GM13976 (cell line): ENCODE results near the gene BCAP31.
"Not testable (repeated sequence)": the region's sequence is repeated elsewhere in the genome, so short reads cannot be mapped to it uniquely, and the experiment has no call there.

ENCODE experiments used
- DNase-seq: peaks from one replicate; pipeline ENCODE4 v3.0.0; 2012; ENCODE audit warnings: low spot score
- in situ Hi-C: fragments of 300-500 bp; cut with MboI; formaldehyde crosslinking; loops from one replicate; pipeline ENCODE4 v1.12.0; 2022; ENCODE audit warnings: low sequenced_read_pairs, mixed read lengths, inconsistent platforms; ENCODE audit not compliant: unreplicated experiment
- TF ChIP-seq, protein P1 (sequence below): IDR thresholded peaks from 2 replicates; pipeline ENCODE4 v1.5.1; 2012; ENCODE audit warnings: borderline replicate concordance, mild to moderate bottlenecking; ENCODE audit not compliant: insufficient read depth; ENCODE audit errors: extremely low read depth, missing control alignments, control extremely low read depth

Gene BCAP31

GRCh38 chrX:153697924-153698865, 26.0 kb downstream of the BCAP31 start:
- TF ChIP-seq, protein P1, sequence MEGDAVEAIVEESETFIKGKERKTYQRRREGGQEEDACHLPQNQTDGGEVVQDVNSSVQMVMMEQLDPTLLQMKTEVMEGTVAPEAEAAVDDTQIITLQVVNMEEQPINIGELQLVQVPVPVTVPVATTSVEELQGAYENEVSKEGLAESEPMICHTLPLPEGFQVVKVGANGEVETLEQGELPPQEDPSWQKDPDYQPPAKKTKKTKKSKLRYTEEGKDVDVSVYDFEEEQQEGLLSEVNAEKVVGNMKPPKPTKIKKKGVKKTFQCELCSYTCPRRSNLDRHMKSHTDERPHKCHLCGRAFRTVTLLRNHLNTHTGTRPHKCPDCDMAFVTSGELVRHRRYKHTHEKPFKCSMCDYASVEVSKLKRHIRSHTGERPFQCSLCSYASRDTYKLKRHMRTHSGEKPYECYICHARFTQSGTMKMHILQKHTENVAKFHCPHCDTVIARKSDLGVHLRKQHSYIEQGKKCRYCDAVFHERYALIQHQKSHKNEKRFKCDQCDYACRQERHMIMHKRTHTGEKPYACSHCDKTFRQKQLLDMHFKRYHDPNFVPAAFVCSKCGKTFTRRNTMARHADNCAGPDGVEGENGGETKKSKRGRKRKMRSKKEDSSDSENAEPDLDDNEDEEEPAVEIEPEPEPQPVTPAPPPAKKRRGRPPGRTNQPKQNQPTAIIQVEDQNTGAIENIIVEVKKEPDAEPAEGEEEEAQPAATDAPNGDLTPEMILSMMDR: no peak
- no peak for DNase-seq
- in situ Hi-C loops: no loop called here

- in situ Hi-C loops, DNase-seq: not testable (repeated sequence)
Observed at GRCh38 chrX:153696986-153697722, 27.0 kb downstream of the BCAP31 start.

DNA sequence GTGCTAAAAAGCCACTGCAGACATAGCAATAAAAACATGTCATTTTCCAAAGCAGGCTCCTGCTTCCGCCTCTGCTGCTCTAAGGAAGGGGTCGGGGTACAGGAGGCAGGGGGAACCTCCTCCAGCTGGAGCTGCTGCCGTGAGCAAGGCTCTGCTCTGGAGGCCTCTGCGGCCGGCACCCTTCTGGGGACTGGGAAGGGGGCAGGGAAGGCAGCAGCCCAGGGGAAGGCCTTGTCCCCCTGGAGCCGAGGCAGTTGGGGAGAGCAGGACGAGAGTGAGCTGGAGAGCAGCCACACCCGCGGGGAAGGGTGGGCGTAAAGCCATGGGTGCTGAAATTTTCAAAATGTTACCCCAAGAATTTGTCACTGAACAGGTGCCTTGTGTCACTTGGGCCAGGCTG, 27.6 kb downstream of the BCAP31 start:
- in situ Hi-C loops: not testable (repeated sequence)

GRCh38 chrX:153696100-153696499, 28.1 kb downstream of the BCAP31 start:
- no peak for DNase-seq
- TF ChIP-seq, protein P1: no peak
- in situ Hi-C loops: no loop called here

More for the DNA sequence above, 27.6 kb downstream of the BCAP31 start:
- DNase-seq: not testable (repeated sequence)

DNA sequence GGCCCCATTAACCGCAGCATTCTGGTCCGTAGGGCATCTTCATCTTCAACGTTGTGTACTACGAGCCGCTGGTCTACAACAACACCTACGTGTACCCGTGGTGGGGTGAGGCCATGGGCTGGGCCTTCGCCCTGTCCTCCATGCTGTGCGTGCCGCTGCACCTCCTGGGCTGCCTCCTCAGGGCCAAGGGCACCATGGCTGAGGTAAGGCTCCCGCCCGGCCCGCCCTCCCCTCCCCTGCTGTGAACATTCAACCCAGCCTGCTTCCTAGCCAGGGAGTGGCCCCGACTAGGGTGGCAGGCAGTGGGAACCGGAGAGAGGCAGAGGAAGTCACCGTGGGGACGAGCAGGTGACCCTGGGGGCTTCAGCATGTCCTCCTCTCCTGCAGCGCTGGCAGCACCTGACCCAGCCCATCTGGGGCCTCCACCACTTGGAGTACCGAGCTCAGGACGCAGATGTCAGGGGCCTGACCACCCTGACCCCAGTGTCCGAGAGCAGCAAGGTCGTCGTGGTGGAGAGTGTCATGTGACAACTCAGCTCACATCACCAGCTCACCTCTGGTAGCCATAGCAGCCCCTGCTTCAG, 29.4 kb downstream of the BCAP31 start:
- in situ Hi-C loops: no loop called here
- no peak for DNase-seq
- TF ChIP-seq, protein P1: no peak

GRCh38 chrX:153694256-153694655, 29.9 kb downstream of the BCAP31 start:
- in situ Hi-C loops, DNase-seq: not testable (repeated sequence)

DNA sequence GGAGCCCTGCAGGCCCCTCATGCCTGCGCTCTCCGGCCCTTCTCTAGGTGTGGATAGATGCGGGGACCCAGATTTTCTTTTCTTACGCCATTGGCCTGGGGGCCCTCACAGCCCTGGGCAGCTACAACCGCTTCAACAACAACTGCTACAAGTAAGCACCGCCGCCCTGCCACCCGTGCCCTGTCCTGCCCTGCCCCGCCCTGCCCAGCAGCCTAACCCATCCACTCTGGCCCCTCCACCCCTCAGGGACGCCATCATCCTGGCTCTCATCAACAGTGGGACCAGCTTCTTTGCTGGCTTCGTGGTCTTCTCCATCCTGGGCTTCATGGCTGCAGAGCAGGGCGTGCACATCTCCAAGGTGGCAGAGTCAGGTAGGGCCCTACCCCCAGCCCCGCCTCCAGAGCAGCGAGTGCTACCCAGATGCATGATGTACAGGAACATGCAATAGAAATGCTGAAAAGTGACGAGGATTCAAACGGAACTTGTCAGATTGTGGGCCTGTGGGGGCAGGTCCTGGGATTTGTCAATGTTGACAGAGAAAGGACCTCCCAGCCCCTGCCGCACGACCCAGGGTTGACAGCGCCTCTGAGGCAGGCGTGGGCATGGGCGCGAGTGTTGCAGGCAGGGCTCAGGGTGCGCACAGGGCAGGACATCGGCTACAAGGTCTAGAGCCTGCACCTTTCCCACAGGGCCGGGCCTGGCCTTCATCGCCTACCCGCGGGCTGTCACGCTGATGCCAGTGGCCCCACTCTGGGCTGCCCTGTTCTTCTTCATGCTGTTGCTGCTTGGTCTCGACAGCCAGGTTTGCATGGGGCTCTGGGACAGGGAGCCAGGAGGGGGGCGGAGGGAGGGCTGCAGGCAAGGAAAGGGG, 30.7 kb downstream of the BCAP31 start:
- in situ Hi-C loops: no loop called here
- DNase-seq: no peak

More for the DNA sequence above, 30.7 kb downstream of the BCAP31 start:
- TF ChIP-seq, protein P1: no peak
